Prostate gland (tissue), 2 donors: Measurements from ENCODE around the gene TMEM30A.

Experiments used
- POLR2A ChIP-seq: fragments of 450-650 bp; IDR thresholded peaks from one replicate; pipeline ENCODE4 v1.6.1; 2016; ENCODE audit warnings: antibody characterized with exemption, mild to moderate bottlenecking
- TF ChIP-seq, protein P1 (sequence below), 4 experiments: fragments of 200-600 bp in 2 of 4; fragments of 450-650 bp in 2 of 4; sonication (generic) in 2 of 4; IDR thresholded peaks; 1 replicate in 3 of 4; 2 replicates in 1 of 4; pipeline ENCODE4 v1.5.1; 2016 to 2019; ENCODE audit warnings: antibody characterized with exemption in 4 of 4, mild to moderate bottlenecking in 2 of 4, moderate library complexity in 2 of 4

DNA sequence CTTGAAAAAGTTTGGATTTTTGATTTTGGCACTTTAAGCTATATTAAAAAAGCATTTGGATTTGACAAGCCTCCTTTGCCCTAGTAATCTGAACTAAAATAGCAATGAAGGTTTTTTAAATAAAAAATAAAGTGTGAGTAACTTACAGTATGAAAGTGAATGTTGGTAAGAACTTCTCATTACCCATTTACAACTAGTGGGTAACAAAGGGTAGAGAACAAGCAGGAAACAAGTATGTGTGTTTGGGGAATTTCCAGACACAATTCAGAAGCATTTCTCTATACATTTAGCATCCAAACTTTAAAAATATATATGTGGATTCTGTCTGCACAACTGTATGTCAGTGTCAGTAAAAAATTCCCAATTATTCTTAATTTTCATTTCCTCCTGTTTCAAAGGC, 2.9 kb downstream of the TMEM30A start:
- TF ChIP-seq, protein P1, sequence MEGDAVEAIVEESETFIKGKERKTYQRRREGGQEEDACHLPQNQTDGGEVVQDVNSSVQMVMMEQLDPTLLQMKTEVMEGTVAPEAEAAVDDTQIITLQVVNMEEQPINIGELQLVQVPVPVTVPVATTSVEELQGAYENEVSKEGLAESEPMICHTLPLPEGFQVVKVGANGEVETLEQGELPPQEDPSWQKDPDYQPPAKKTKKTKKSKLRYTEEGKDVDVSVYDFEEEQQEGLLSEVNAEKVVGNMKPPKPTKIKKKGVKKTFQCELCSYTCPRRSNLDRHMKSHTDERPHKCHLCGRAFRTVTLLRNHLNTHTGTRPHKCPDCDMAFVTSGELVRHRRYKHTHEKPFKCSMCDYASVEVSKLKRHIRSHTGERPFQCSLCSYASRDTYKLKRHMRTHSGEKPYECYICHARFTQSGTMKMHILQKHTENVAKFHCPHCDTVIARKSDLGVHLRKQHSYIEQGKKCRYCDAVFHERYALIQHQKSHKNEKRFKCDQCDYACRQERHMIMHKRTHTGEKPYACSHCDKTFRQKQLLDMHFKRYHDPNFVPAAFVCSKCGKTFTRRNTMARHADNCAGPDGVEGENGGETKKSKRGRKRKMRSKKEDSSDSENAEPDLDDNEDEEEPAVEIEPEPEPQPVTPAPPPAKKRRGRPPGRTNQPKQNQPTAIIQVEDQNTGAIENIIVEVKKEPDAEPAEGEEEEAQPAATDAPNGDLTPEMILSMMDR (IDR thresholded peaks at IDR 0.05), result no peak
- no peak for TF ChIP-seq POLR2A
